HL-60/S4 treated with phorbol 12-myristate 13-acetate at 8.2 ng/mL for 4 days and 3 days (cell line): ENCODE data around the gene ERAL1.
"Not testable (repeated sequence)": the region's sequence is repeated elsewhere in the genome, so short reads cannot be mapped to it uniquely, and the experiment has no call there.

Experiments
- in situ Hi-C: fragments of 300-500 bp; cut with MboI; formaldehyde crosslinking; loops from 2 replicates; pipeline ENCODE4 v1.15.0; 2022; ENCODE audit warnings: low sequenced_read_pairs

Gene ERAL1

DNA sequence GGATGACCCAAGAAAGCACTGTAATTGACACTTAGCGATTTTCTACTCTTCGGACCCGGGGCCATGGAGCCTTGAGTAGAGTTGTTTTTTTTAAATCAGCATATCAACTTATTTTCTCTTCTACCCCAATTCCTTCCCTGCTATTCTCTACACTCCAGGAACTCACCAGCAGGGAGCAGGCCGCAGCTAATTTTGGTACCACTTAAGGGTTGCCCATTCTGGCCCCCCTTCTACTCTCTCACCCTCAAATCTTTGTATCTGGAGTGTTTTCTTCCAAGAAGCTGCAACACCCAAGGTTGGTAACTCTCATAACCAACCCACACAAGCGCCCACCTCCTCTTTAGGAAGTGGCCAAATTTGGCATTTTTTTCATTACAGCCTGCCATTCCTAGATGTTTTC, 5.5 kb upstream of the ERAL1 start:
- in situ Hi-C loops: no loop called here

DNA sequence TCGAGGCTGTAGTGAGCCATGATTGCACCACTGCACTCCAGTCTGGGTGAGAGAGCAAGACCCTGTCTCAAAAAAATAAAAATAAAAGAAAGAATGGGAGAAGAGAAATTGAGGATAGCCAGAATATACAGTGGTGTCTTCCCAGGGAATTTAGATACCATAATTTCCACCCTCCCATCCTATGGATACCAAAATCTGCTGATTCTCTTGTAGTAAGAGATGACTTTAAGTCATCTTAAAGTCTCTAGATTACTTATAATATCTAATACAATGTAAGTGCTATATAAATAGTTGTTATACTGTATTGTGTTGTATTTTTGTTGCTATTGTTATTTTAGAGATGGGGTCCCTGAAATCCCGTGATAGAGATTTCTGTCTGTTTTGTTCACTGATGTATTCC, 1.5 kb upstream of the ERAL1 start:
- in situ Hi-C loops: no loop called here

DNA sequence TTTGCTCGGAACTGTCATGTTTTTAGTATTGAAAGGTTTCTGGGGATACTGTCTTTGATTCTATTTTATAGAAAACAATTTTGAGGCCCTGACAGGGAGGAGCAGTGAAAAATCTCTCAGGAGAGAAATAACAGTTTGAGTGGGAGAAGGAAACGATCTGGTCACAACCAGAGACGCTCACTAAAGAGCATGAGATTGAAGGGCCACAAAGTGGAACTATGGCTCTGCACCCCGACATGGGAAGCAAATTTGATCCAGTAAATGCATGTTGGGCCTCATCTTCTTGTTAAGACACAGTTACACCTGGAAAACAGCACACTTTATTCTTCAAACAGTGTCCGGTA, 492 bp downstream of the ERAL1 start:
- in situ Hi-C loops: no loop called here

DNA sequence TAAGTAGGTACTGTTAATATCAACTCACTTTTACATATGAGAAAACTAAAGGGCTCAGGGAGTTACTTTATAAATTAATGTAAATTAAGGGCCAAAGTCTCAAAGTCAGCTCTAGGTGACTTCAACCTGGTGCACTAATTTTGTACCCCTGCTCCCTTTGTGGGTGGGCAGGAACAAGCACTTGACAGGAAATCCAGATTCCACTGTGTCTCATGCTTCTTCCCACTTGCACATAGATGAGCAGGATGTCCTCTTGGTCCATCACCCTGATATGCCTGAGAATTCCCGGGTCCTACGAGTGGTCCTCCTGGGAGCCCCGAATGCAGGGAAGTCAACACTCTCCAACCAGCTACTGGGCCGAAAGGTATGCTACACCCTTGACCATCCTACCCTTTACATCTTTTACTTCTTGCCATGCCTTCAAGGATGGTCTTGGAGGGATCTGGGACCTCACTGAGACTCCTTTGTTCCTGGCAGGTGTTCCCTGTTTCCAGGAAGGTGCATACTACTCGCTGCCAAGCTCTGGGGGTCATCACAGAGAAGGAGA, 1.3 kb downstream of the ERAL1 start:
- in situ Hi-C loops: no loop called here

DNA sequence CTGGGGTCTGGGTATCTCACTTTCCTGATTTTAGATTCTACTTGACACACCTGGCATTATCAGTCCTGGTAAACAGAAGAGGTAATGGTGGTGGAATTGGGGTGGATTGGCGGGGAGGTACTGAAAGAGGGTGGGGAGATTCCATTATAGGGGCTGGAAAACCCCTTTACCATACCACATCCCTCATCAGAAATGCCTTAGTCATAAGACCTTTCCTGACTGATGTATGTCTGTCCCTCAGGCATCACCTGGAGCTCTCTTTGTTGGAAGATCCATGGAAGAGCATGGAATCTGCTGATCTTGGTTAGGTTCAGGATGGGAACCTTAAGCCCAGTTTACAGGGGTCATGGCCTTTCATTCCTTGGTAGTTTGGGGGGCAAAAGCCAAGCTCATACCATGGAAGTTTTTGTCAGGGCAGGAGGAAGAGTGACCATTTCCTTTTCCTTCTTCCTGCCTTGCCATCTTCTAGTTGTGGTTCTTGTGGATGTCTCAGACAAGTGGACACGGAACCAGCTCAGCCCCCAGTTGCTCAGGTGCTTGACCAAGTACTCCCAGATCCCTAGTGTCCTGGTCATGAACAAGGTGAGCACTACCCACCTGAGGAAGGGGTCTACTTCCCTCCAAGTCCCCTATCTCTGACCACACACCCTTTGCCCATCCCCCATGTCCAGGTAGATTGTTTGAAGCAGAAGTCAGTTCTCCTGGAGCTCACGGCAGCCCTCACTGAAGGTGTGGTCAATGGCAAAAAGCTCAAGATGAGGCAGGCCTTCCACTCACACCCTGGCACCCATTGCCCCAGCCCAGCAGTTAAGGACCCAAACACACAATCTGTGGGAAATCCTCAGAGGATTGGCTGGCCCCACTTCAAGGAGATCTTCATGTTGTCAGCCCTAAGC, 3.3 kb downstream of the ERAL1 start:
- in situ Hi-C loops: no loop called here

DNA sequence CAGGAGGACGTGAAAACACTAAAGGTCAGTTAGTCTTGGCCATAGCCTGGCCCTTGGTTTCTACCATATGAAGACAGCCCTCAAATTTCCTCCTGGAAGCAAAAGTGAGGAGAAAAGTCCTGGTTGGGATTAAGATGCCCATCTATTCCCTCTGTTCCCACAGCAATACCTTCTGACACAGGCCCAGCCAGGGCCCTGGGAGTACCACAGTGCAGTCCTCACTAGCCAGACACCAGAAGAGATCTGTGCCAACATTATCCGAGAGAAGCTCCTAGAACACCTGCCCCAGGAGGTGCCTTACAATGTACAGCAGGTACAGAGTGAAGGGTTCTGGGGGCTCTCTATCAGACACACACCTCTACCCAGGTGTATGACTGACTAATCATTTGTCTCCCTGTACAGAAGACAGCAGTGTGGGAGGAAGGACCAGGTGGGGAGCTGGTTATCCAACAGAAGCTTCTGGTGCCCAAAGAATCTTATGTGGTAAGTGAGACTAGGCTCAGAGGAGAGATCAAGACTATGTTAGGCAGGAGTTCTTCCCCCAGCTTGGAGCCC, 4.1 kb downstream of the ERAL1 start:
- in situ Hi-C loops: no loop called here

DNA sequence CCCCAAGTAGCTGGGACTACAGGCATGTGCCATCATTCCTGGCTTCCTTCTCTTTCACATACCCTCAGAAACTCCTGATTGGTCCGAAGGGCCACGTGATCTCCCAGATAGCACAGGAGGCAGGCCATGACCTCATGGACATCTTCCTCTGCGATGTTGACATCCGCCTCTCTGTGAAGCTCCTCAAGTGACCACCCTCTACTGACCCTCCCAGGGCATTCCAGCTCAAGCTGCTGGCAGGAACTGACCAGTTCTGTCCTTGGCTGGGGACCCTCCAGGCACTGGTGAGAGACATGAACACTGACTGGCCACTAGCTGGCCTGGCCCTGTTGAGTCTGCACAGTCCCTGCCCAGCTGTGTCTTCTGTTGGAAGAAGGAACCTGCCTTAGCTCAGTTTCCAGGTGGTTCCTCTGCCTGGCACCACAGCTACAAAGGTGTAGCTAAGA, 5.6 kb downstream of the ERAL1 start:
- in situ Hi-C loops: no loop called here

DNA sequence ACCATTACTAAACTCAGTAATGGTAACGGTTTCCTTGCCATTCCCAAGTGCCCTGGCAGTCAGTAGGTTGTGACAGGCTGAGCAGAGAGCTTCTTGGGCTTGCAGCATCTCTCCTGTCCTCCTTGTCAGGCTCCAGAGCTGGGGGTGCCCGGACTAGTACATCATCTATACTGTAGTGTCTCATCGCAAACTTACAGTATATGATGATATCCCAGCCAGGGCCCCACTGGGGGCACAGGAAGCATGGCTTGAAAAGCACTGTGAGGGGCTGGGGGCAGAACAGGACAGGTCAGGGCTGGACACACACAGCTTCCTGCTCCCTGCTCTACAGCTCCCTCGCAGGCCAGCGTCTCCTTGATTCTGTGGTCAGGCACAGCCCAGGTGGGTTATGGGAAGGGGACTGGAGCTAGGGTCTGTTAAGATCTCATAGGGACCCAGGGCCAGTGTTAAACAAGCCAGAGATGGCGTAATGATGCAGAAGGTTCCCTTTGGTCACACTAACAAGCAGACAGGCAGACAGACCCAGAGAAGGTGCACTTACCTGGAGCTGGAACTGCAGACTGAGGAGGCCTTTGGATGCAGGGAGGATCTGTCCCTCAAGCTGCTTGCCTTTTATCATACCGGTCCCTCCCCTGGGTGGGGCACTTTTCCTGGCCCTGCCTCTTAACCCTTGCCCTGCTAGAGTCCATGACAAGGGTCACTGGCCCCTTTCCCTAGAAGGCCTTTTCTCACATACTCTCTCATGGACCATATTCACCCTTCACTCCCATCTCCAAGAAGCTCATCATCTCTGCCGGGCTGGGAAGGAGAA, 6.8 kb downstream of the ERAL1 start:
- in situ Hi-C loops: no loop called here

DNA sequence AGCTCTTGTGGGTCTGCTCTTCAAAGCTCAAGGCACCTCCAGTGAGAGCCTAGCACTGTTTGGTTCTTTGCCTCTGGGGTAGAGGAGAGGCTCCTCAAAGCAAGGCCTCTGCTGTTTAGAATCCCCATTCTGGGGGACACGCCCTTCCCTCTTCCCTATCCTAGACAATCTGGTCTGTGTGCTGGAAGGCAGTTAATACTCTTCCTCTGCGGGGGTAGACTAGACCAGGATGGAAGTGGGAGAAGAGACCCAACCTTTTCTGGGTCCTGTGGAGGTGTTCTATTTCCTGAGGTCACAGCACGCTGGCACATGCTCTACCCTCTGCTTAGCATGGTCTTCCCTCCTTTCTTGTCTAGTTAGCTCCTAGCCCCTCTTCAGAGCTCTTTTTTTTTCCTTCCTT, 7.7 kb downstream of the ERAL1 start:
- in situ Hi-C loops: no loop called here

DNA sequence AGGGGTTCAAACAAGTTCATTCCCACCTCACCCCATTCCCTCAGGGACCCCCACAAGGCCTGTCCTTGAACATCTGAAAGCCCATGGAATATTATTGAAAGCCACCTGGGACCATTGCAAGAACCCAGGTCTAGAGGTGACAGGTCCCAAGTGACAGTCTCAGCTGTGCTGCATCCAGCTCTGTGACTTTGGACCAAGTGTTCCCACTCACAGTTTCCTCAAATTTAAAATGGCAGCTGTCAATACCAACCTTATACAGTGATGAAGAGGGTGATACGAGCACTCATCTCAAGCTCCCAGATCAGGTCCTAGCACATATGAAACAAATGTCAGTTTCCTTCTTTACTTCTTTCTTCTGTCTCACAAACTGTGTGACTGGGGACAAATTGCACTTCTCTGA, 9.1 kb downstream of the ERAL1 start:
- in situ Hi-C loops: no loop called here

DNA sequence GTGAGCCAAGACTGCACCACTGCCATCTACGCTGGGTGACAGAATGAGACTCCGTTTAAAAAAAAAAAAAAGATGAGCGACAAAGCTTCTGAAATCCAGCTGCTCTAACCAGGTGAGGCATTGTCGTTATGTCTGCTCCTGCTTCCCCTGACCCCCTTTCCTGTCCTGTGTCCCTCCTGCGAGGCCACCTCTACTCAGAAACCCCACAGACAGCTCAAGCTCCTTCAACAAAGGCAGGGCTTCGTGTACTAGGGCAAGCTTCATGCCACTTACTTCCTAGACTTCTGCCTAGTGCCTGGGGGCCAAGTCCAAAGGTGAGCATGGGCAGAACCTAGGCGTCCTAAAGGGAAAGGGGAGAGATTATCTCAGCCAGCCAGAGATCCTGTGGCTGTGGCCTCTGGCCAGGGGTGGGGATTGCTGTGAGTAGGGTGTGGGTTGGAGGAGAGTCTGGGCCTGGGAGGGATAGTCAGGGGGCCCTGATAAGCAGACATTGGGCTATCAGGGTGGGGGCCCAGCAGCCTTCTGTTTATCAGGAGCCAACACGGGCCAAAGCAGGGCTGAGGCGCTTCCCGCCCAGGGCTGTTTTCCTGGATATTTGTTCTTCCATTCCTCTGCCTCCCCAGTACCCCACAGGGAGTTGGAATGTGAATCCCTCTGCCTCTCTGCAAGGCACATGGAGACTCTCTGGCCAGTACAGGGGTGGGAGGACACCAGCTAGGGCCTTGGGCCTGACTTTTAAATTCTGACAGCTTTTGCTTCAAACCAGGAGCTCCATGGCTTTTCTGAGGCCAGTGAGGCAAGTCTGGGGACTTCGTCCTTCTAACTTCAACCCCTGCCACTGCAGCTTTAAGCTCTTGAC, 10.4 kb downstream of the ERAL1 start:
- in situ Hi-C loops: no loop called here

DNA sequence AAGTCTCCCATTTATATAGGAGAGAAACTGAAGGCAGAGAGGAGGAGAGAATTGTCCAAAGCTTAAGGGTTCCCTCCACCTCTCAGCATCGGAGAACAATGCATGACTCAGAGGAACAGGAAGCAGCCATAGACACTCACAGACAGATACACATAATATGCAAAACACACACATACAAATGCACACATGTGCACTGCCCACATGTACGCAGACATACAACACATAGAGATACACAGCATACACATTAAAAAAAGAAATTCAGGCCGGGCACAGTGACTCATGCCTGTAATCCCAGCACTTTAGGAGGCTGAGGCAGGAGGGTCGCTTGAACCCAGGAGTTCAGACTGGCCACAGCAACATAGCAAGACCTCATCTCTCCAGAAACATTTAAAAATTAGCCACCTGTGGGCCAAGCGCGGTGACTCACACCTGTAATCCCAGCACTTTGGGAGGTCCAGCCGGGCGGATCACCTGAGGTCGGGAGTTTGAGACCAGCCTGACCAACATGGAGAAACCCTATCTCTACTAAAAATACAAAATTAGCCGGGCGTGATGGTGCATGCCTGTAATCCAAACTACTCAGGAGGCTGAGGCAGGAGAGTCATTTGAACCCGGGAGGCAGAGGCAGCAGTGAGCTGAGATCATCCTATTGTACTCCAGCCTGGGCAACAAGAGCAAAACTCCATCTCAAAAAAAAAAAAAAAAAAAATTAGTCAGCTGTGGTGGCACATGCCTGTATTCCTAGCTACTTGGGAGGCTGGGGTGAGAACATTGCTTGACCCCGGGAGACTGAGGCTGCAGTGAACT, 11.3 kb downstream of the ERAL1 start:
- in situ Hi-C loops: no loop called here

DNA sequence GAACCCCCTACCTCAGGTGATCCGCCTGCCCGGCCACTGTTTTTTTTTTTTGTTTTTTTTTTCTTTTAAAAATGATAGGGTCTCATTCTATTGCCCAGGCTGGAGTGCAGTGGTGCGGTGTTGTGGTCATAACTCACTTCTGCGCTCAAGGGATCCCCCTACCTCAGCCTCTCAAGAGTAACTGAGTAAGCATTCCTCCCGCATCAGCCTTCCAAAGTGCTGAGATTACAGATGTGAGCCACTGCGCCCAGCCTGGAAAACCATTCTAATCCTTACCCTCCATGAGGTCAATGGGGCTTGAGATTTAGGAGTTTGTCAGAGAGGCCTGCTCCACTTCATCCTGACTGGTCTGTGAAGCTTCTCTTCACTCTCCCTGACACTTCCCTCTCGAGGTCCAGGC, 12.5 kb downstream of the ERAL1 start:
- in situ Hi-C loops: no loop called here

DNA sequence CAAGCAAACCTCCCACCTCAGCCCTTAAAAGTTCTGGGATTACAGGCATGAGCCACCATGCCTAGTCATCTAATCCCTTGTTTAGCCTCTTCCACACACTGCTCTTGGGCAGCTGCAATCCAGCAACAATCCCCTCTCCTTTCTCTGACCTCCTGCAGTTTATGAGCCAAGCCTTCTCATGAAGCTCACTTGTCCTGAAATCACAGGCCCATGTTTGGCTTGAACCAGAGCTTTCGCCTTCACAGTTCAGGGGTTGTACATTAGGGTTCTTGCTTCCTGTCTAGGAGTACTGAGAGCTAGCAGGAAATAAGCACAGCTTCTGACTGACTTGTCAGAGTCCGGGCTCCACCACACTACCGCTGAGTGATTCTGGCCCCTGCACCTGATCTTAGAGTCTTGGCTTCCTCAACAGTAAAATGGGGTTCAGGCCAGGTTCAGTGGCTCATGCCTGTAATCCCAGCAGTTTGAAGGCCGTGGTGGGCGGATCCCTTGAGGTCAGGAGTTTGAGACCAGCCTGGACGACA, 16.3 kb downstream of the ERAL1 start:
- in situ Hi-C loops: no loop called here

DNA sequence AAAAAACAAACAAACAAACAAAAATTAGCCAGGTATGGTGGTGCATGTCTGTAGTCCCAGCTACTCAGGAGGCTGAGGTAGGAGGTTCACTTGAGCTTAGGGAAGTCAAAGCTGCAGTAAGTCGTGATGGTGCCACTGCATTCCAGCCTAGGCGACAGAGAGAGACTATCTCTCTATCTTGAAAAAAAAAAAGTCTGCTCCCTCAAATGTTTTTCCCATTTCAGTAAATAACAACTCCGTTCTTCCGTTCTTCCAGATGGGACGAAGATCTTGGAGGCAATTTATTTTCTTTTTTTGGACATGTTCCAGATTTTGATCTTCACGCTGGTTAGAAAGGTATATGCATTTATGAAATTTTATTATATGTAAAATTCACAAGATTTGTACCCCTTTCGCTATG, 19.0 kb downstream of the ERAL1 start:
- in situ Hi-C loops: no loop called here

DNA sequence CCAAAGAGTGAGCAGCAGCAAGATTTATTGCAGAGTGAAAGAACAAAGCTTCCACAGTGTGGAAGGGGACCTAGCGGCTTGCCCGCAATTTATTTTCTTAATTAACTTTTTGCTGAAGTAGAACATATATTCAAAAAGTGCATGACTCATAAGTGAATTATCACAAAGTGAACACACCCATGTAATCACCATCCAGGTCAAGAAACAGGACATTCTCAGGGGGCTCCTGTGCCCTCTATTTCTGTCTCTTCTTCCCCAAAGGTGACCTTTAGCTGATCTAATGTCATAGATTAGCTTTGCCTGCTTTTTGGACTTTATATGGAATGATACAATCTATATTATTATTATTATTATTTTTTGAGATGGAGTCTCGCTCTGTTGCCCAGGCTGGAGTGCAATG, 19.9 kb downstream of the ERAL1 start:
- in situ Hi-C loops: no loop called here

DNA sequence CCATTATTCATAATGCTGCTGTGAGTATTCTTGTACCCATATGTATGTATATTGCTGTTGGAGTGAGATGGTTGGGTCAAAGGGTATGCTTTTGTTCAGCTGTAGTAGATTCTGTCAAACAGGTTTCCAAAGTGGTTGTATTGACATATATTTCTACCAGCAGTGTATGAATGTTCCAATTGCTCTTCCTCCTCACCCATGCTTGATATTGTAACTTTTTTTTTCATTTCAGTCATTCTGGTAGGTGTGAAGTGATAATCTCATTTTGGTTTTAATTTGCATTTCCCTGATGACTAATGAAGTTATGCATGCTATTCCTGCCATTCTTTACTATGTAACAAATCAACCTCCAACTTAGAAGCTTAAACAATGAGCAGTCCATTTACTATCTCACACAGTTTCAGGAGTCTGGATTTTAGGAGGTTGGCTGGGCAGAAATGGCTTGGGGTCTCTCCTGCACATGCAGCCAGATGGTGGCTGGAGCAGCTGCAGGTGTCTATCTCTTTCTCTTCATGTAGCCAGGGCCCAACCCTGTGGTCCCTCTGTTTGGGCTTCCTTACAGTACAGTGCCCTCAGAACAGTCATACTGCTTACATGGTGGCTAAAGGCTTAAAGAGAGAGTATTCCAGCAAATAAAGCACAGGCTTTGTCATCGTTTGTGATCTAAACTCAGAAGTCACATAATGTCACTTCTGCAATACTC, 21.2 kb downstream of the ERAL1 start:
- in situ Hi-C loops: no loop called here

DNA sequence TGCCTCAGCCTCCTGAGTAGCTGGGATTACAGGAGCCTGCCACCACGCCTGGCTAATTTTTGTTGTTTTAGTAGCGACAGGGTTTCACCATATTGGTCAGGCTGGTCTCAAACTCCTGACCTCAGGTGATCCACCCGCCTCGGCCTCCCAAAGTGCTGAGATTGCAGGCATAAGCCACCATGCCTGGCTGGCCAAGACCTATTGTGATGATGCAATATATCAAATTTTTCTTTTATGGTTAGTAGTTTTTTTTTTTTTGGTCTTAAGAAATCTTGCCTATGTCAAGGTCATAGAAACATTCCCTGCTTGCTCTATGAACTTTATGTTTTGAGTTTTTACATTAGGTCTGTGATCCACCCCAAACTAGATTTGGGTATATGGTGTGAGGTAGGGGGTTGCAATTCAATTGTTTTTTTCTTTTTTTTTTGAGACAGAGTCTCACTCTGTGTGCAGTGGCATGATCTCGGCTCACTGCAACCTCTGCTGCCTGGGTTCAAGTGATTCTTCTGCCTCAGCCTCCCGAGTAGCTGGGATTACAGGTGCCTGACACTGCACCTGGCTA, 22.4 kb downstream of the ERAL1 start:
- in situ Hi-C loops: not testable (repeated sequence)
